HG03066 (cell line): ENCODE data around the gene GFPT2.

ENCODE experiments used
- ATAC-seq: cut with Tn5 transposase; IDR thresholded peaks from one replicate; pipeline ENCODE4 v1.9.1; 2021; ENCODE audit warnings: low read depth; ENCODE audit not compliant: unreplicated experiment

Gene GFPT2

GRCh38 chr5:180335614-180336233 lies 17.4 kb downstream of the GFPT2 start:
- ATAC-seq = no peak

- ATAC-seq = no peak
Measured at GRCh38 chr5:180334751-180335613, 18.2 kb downstream of the GFPT2 start.

GRCh38 chr5:180334176-180334575 lies 19.0 kb downstream of the GFPT2 start:
- ATAC-seq = no peak

- no peak for ATAC-seq
Measured at GRCh38 chr5:180333661-180334060, 19.5 kb downstream of the GFPT2 start.

GRCh38 chr5:180332861-180333260 lies 20.3 kb downstream of the GFPT2 start:
- no peak for ATAC-seq

GRCh38 chr5:180332051-180332517 lies 21.1 kb downstream of the GFPT2 start:
- no peak for ATAC-seq

GRCh38 chr5:180331647-180331950 lies 21.5 kb downstream of the GFPT2 start:
- no peak for ATAC-seq

GRCh38 chr5:180330810-180331646 lies 22.1 kb downstream of the GFPT2 start:
- ATAC-seq = no peak

- no peak for ATAC-seq
Measured at GRCh38 chr5:180330270-180330648, 22.9 kb downstream of the GFPT2 start.

- no peak for ATAC-seq
Measured at GRCh38 chr5:180329606-180330269, 23.4 kb downstream of the GFPT2 start.

GRCh38 chr5:180329138-180329435 lies 24.0 kb downstream of the GFPT2 start:
- no peak for ATAC-seq

- ATAC-seq = peak; percentile 85
Measured at GRCh38 chr5:180328296-180329137, 24.6 kb downstream of the GFPT2 start.

GRCh38 chr5:180326989-180327565 lies 26.1 kb downstream of the GFPT2 start:
- no peak for ATAC-seq

- no peak for ATAC-seq
Measured at GRCh38 chr5:180324601-180324950, 28.6 kb downstream of the GFPT2 start.

GRCh38 chr5:180323941-180324600 lies 29.1 kb downstream of the GFPT2 start:
- ATAC-seq = no peak

GRCh38 chr5:180323160-180323559 lies 30.0 kb downstream of the GFPT2 start:
- ATAC-seq = no peak

GRCh38 chr5:180318456-180319089 lies 34.6 kb downstream of the GFPT2 start:
- no peak for ATAC-seq

GRCh38 chr5:180316586-180316985 lies 36.5 kb downstream of the GFPT2 start:
- ATAC-seq = no peak

- ATAC-seq = peak; percentile 67
Measured at GRCh38 chr5:180315762-180316212, 37.3 kb downstream of the GFPT2 start.
